Nephron progenitor cell (in vitro differentiated cells): ENCODE data around the gene TAF10.

Experiments
- DNase-seq: peaks from one replicate; pipeline ENCODE4 v3.0.0; 2021
- H3K27ac Mint-ChIP-seq: 2 replicates; pipeline ENCODE4 v1.8.0; 2021; ENCODE audit warnings: mild to moderate bottlenecking, moderate library complexity, mixed read lengths
- H3K27me3 Mint-ChIP-seq: 2 replicates; pipeline ENCODE4 v1.8.0; 2021; ENCODE audit warnings: mild to moderate bottlenecking, low read depth, mixed read lengths; ENCODE audit not compliant: poor library complexity
- H3K36me3 Mint-ChIP-seq: 2 replicates; pipeline ENCODE4 v1.8.0; 2021; ENCODE audit warnings: low read depth, mixed read lengths
- H3K4me1 Mint-ChIP-seq: 2 replicates; pipeline ENCODE4 v1.8.0; 2021; ENCODE audit warnings: mixed read lengths
- H3K4me3 Mint-ChIP-seq: 2 replicates; pipeline ENCODE4 v1.8.0; 2021; ENCODE audit warnings: mild to moderate bottlenecking, moderate library complexity, mixed read lengths
- H3K9me3 Mint-ChIP-seq: 2 replicates; pipeline ENCODE4 v1.8.0; 2021; ENCODE audit warnings: mild to moderate bottlenecking, moderate library complexity, mixed read lengths
- CTCF ChIP-seq: fragments of 200-600 bp; sonication (generic); IDR thresholded peaks from 2 replicates; pipeline ENCODE4 v1.5.0; 2021; ENCODE audit warnings: antibody characterized with exemption

TAF10 gene

GRCh38 chr11:6566704-6567370, 45.2 kb downstream of the TAF10 start:
- peaks cover 5% of the 10 kb centered on the region for H3K4me1 Mint-ChIP-seq

DNA sequence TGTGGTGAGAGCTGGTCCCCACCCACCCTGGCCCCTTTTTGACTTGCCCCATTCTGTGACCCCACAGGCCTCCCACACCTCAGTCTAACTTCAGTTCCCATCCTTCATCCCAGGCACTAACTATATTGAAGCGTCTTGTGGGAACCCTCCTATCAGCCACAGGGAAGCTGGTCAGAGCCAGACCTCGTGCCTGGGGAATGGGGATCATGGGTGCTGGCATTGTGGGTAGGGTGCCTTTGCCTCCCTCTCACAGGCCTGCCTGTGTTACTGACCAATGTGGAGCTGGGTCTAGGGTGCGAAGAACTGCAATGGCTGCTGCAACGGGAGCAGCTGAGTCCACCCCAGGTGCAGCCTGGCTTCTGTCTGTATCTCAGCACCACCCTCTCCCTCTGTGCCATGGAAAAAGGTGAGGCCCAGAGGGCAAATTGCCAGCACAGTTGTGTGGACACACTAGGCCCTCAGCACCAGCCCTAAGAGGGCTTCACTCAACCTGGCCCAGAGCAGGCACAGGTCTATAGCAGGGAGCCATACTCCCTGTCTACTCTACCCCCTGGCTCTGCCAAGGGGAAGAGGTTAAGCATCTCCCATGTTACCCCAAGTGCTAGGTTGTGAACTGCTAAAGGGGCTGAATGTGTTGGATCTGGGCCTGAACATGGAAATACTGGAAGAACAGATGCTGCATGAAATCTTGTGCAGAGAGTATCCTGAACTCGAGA, 45.9 kb downstream of the TAF10 start:
- no peak overlapping the region for H3K4me3 Mint-ChIP-seq
- H3K27me3 Mint-ChIP-seq: peaks cover 2% of the 10 kb centered on the region
- no peaks in the 10 kb centered on the region for H3K9me3 Mint-ChIP-seq
- H3K4me1 Mint-ChIP-seq: peaks cover 5% of the 10 kb centered on the region
- no peak for DNase-seq
- H3K36me3 Mint-ChIP-seq: peaks cover 12% of the 10 kb centered on the region
- H3K27ac Mint-ChIP-seq: no peak overlapping the region
- no peak for TF ChIP-seq CTCF

More at GRCh38 chr11:6566704-6567370, 45.2 kb downstream of the TAF10 start:
- Mint-ChIP-seq H3K27me3 (peaks cover 2% of the 10 kb centered on the region), H3K36me3 (peaks cover 19% of the 10 kb centered on the region), H3K9me3 (no peaks in the 10 kb centered on the region), H3K4me3 (no peak overlapping the region), H3K27ac (no peak overlapping the region)
- no peak for DNase-seq
- TF ChIP-seq CTCF: no peak

DNA sequence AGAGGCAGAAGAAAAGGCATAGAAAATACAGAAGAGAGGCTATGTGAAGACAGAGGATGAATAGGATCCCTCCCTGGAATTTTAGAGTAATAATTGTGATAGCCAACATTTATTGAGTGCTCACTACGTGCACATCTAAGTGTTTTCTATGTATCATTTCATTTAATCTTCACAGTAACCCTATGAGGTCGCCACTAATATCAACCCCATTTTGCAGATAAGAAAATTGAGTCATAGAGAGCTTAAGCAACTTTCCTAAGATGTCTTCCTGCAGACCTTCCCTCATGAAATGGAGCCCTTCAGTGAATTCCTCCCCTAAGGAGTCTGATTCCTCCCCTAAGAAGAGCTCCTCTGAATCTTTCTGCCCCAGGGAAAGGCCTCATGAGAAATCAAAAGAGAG, 46.7 kb downstream of the TAF10 start:
- H3K27ac Mint-ChIP-seq: no peak overlapping the region
- peaks cover 5% of the 10 kb centered on the region for H3K4me1 Mint-ChIP-seq
- TF ChIP-seq CTCF: no peak
- peaks cover 2% of the 10 kb centered on the region for H3K27me3 Mint-ChIP-seq
- peaks cover 11% of the 10 kb centered on the region for H3K36me3 Mint-ChIP-seq
- no peaks in the 10 kb centered on the region for H3K9me3 Mint-ChIP-seq
- H3K4me3 Mint-ChIP-seq: no peak overlapping the region
- no peak for DNase-seq

DNA sequence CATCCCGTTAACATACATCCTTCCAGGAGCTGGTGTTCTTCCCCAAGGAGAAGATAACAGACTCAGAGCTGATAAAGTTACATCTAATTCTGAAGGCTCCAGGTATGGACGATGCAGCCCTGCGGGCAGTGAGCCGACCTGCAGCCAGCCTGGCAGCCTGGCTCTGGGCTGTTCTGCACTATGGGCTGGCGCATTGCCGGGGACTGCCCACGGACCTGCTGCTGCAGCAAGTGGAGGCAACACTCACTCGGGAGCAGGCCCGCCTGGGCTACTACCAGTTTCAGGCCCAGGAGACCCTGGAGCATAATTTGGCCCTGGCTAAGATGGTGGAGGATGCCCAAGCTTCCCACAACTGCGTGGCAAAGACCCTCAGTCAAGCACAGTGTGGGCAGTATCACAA, 48.3 kb downstream of the TAF10 start:
- Mint-ChIP-seq H3K27ac (no peak overlapping the region), H3K9me3 (no peaks in the 10 kb centered on the region), H3K4me1 (peaks cover 2% of the 10 kb centered on the region), H3K4me3 (no peak overlapping the region), H3K36me3 (peaks cover under 1% of the 10 kb centered on the region), H3K27me3 (no peaks in the 10 kb centered on the region)
- TF ChIP-seq CTCF: no peak
- DNase-seq: no peak

GRCh38 chr11:6563121-6563619, 48.8 kb downstream of the TAF10 start:
- Mint-ChIP-seq H3K4me1 (no peaks in the 10 kb centered on the region), H3K27me3 (no peaks in the 10 kb centered on the region), H3K27ac (no peak overlapping the region), H3K4me3 (no peak overlapping the region), H3K9me3 (no peaks in the 10 kb centered on the region), H3K36me3 (no peaks in the 10 kb centered on the region)
- no peak for DNase-seq
- no peak for TF ChIP-seq CTCF
